Measurements from ENCODE around the gene CPO. TPM values are rescaled to one million over a fixed set of nuclear protein-coding genes. Genes with fewer than 3 reads are reported as not detected.

CPO gene
- polyA plus RNA-seq, 1 donor (not counting 4 experiments of a cell fraction or from before 2014, with no cell fraction given), result 0.25 TPM

DNA sequence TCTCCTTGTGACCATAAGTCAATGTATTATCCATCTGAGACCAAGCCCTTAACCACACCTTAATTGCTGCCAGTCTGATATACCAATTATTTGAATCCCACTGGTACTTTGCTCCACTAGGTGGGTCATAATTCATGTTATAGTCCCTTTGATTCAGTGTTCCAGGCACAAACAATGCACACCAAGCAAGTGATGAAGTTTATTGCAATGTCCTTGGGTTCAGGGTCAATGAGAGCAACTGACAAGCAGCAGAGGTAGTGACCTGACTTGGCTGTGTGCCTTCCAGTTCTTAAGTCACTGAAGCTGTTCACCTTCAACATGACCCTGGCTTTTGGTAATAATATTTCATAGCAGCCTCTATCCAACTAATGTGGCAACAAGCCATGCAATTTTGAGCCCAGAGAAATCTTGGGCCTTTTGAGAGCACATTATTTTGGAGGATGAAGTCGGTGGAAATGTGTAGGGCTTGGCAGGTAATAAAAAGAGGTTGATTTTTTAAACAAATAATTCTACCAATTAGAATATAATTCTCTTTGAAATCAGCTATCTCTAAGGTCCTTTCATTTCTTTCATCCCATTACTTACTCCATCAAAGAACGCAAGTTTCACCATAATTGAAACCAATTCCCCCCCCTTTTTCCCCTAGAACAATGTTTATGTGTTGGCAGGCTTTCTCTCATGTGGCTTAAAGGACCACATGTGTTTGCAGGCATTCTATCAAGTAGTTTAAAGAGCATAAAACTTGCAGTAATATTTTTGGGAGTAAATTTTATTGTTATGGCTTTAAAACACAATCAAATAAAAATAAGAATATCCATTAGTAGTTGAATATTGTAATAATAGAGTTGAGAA lies 3.1 kb upstream of the CPO start:
- H3K79me2 ChIP-seq (ENCODE audit: control insufficient read depth, insufficient read depth, low read length), result no peaks in the 10 kb centered on the region
- no peak overlapping the region for H3K4me3 ChIP-seq (ENCODE audit: control insufficient read depth in 2 of 3, extremely low read depth in 1 of 3, insufficient read depth in 2 of 3, low read depth in 1 of 3, low read length in 3 of 3)
- no peak overlapping the region for H3K27ac ChIP-seq (ENCODE audit: control insufficient read depth, insufficient read depth, low read length)
- FAIRE-seq (no peak), DNase-seq (ENCODE audit: low read depth, low spot score) (no peak)
- H3K9ac ChIP-seq (ENCODE audit: control insufficient read depth, extremely low read depth, insufficient read depth, low read length), result no peak overlapping the region
- H3K4me2 ChIP-seq (ENCODE audit: control insufficient read depth, extremely low read depth, insufficient read depth, low read depth, low read length), result no peak overlapping the region
- H3K27me3 ChIP-seq (ENCODE audit: control insufficient read depth, extremely low read depth, insufficient read depth, low read length), result no peaks in the 10 kb centered on the region
- H3K9me3 ChIP-seq (ENCODE audit: control insufficient read depth, low read depth, low read length), result no peaks in the 10 kb centered on the region
- no peaks in the 10 kb centered on the region for H4K20me1 ChIP-seq (ENCODE audit: control insufficient read depth, extremely low read depth, insufficient read depth, low read length)
- no peaks in the 10 kb centered on the region for H3K4me1 ChIP-seq (ENCODE audit: control insufficient read depth, extremely low read depth, insufficient read depth, low read length)
- H3K9me1 ChIP-seq (ENCODE audit: control insufficient read depth, extremely low read depth, insufficient read depth, low read length), result no peaks in the 10 kb centered on the region
- TF ChIP-seq EZH2 (IDR thresholded peaks at IDR 0.05; ENCODE audit: low read length), result no peak
- TF ChIP-seq, protein P1, sequence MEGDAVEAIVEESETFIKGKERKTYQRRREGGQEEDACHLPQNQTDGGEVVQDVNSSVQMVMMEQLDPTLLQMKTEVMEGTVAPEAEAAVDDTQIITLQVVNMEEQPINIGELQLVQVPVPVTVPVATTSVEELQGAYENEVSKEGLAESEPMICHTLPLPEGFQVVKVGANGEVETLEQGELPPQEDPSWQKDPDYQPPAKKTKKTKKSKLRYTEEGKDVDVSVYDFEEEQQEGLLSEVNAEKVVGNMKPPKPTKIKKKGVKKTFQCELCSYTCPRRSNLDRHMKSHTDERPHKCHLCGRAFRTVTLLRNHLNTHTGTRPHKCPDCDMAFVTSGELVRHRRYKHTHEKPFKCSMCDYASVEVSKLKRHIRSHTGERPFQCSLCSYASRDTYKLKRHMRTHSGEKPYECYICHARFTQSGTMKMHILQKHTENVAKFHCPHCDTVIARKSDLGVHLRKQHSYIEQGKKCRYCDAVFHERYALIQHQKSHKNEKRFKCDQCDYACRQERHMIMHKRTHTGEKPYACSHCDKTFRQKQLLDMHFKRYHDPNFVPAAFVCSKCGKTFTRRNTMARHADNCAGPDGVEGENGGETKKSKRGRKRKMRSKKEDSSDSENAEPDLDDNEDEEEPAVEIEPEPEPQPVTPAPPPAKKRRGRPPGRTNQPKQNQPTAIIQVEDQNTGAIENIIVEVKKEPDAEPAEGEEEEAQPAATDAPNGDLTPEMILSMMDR (optimal IDR thresholded peaks at IDR 0.05 in 1 of 3, IDR thresholded peaks at IDR 0.05 in 1 of 3, conservative IDR thresholded peaks at IDR 0.05 in 1 of 3; ENCODE audit: extremely low read depth in 1 of 3, insufficient read depth in 2 of 3, low read length in 3 of 3), result no peak
- H2AFZ ChIP-seq (ENCODE audit: control insufficient read depth, low read length), result no peak overlapping the region
- H3K36me3 ChIP-seq (ENCODE audit: control insufficient read depth in 2 of 2, extremely low read depth in 1 of 2, insufficient read depth in 2 of 2, low read length in 2 of 2), result no peaks in the 10 kb centered on the region
- dilution Hi-C loops (cut with MboI; ENCODE audit: extremely low pct_ligation_motif_present, low sequenced_read_pairs), result no loop called here

DNA sequence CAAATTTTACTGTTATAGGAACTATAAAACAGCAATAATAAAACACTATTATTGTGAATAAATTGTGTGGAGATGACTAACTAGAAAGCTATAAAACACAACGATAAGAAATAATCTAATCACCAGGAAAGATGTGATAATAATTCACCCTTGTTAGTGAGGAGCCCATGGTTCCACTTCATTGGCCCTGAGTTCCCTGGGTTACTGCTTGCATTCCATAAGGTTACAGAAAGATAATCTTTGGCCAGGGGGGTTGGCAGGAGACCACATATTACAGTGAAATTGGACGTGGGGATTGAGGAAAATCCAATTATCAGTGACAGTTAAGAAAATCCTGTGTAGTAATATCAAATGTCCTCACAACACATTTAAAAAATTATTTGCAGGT lies 2.5 kb upstream of the CPO start:
- no peak overlapping the region for H3K9ac ChIP-seq (ENCODE audit: control insufficient read depth, extremely low read depth, insufficient read depth, low read length)
- H3K4me3 ChIP-seq (ENCODE audit: control insufficient read depth in 2 of 3, extremely low read depth in 1 of 3, insufficient read depth in 2 of 3, low read depth in 1 of 3, low read length in 3 of 3), result no peak overlapping the region
- no peaks in the 10 kb centered on the region for H3K9me3 ChIP-seq (ENCODE audit: control insufficient read depth, low read depth, low read length)
- H3K27me3 ChIP-seq (ENCODE audit: control insufficient read depth, extremely low read depth, insufficient read depth, low read length), result no peaks in the 10 kb centered on the region
- H3K4me2 ChIP-seq (ENCODE audit: control insufficient read depth, extremely low read depth, insufficient read depth, low read depth, low read length), result no peak overlapping the region
- no peak overlapping the region for H3K27ac ChIP-seq (ENCODE audit: control insufficient read depth, insufficient read depth, low read length)
- no peak for TF ChIP-seq EZH2 (IDR thresholded peaks at IDR 0.05; ENCODE audit: low read length)
- TF ChIP-seq, protein P1 (optimal IDR thresholded peaks at IDR 0.05 in 1 of 3, IDR thresholded peaks at IDR 0.05 in 1 of 3, conservative IDR thresholded peaks at IDR 0.05 in 1 of 3; ENCODE audit: extremely low read depth in 1 of 3, insufficient read depth in 2 of 3, low read length in 3 of 3), result no peak
- no peaks in the 10 kb centered on the region for H3K9me1 ChIP-seq (ENCODE audit: control insufficient read depth, extremely low read depth, insufficient read depth, low read length)
- no peak overlapping the region for H2AFZ ChIP-seq (ENCODE audit: control insufficient read depth, low read length)
- dilution Hi-C loops (cut with MboI; ENCODE audit: extremely low pct_ligation_motif_present, low sequenced_read_pairs), result no loop called here
- H3K4me1 ChIP-seq (ENCODE audit: control insufficient read depth, extremely low read depth, insufficient read depth, low read length), result no peaks in the 10 kb centered on the region
- no peaks in the 10 kb centered on the region for H4K20me1 ChIP-seq (ENCODE audit: control insufficient read depth, extremely low read depth, insufficient read depth, low read length)
- H3K36me3 ChIP-seq (ENCODE audit: control insufficient read depth in 2 of 2, extremely low read depth in 1 of 2, insufficient read depth in 2 of 2, low read length in 2 of 2), result no peaks in the 10 kb centered on the region
- H3K79me2 ChIP-seq (ENCODE audit: control insufficient read depth, insufficient read depth, low read length), result no peaks in the 10 kb centered on the region
- DNase-seq (ENCODE audit: low read depth, low spot score) (no peak), FAIRE-seq (no peak)
